HG03432 (cell line): ENCODE results near the gene FGD5.

ENCODE experiments used
- ATAC-seq: cut with Tn5 transposase; IDR thresholded peaks from one replicate; pipeline ENCODE4 v1.9.1; 2021; ENCODE audit warnings: mild to moderate bottlenecking, moderate library complexity; ENCODE audit not compliant: unreplicated experiment

Gene FGD5

DNA sequence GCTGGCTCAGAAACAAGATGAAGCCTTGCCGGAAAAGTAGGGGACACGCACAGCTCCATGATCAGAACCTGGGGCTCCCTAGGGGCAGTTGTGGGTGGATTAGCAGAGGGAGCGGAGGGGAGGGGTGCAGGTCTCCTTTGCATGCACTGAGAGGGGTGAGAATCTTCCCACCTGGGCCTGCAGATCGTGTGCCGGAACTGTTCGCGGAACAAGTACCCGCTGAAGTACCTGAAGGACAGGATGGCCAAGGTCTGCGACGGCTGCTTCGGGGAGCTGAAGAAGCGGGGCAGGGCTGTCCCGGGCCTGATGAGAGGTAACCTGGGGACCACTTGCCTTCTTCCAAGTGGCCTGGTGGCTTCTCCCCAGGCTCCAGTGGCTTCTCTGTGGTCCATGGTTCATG is 104.1 kb downstream of the FGD5 start:
- ATAC-seq = no peak

DNA sequence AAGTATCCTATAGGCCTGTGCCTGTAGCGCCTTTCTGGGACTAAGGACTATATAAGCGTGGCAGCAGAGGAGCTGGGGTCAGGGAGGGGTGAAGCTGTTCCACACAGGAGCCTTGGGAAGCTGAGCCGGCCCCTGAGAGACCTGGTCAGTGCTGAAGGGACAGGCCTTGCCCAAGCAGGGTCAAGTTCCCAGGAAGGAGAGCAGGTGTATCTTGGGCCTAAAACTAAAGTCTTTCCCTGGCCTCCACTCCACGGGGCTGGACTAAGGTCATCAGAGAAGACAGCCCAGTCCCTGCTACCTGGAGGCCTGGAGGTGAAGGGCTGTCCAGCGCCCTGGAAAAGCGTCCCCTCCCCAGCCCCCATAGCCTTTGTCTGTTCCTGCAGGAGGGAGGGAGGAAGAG is 104.7 kb downstream of the FGD5 start:
- no peak for ATAC-seq

DNA sequence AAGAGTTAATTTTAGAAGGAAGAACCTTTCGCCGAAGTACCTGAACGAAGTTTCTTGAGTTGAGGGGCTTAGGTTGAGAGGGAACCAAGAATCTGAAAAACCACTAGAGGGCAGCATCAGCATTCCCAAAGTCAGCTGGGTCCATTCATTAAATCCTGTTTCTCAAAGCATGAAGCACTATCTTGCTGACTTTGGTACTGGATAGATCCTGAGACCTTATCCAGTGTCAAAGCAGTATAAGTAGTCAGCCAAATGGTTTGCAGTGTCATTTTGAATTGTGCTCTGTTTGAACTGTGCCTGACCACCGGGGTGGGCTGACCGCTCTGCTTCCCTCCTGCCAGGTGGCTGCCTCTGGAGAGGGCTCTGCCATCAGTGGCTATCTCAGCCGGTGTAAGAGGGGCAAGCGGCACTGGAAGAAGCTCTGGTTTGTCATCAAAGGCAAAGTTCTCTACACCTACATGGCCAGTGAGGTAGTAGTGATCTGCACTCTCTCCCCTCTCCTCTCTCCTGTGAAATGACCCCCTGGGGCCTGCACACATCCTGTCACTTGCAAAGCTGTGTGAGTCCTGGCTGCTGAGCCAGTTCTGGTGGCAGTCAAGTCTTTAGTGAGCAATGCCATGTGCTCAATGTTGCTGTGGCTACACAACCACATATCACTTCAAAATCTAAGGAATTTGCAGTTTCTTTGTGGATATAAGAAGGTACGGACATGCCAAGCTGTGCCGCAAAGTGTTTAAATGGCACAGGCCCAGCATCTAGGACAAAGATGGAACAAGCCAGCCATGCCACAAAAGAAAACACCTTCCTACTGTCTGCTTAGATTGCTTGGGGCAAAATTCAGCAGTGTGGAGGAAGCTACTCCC is 107.2 kb downstream of the FGD5 start:
- ATAC-seq = no peak

DNA sequence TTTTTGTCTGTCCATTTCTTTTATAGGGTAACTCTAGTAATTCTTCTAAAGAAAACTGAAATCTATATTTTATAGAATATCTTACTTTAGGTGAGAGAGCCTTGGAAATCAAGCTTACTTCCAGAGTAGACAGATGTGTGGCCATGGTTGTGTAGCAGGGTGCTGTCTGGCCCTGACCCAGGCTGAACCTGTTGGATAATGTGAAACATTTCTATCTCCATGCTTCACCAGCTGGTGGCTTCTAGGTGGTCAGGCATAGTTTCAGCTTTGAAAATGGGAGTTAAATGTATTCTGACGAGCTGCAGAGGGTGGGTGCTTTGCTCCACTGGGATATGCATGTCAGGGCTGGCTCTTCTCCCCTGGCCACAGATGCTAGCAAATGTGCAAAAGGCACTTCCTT is 107.8 kb downstream of the FGD5 start:
- ATAC-seq = no peak

DNA sequence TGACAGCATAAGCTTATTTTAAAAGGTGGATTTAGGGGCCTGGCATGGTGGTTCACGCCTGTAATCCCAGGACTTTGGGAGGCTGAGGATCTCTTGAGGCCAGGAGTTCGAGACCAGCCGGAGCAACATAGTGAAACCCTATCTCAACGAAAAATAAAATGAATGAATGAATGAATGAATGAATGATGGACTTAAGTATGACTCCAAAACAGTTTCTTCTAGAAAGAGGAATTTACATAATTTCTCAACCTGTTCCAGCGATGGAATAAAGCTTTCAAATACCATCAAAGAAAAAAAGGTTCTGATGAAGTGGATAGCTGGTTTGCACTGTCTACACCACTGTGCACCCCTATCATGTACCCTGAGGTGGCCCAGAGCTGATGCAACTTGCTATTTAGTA is 108.5 kb downstream of the FGD5 start:
- no peak for ATAC-seq

DNA sequence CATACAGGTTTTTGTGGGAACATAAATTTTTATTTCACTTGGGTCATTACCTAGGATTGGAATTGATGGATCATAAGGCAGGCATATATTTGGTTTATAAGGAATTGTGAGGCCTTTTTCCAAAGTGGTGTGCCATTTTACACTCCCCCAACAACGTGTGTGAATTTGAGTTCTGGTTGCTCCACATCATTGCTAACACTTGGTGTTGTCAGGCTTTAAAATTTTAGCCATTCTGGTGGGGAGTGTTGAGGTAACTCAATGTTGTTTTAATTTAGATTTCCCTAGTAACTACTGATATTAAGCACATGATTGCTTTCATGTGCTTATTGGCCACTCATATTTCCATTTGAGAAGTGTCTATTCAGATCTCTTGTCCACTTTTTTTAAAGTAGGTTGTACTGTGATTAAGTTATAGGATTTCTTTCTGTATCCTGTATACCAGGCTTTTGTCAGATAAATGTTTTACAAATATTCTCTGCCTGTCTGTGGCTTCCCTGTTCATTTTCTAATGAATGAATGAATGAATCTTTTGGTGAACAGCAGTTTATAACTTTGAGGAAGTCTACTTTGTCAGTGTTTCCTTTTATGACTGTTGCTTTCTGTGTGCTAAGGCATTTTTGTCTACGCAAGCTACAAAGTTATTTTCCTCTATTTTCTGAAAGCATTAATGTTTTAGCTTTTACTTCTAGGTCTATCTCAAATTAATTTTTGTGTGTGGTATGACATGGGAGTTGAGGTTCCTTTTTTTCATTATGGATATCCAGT is 110.7 kb downstream of the FGD5 start:
- ATAC-seq = no peak

DNA sequence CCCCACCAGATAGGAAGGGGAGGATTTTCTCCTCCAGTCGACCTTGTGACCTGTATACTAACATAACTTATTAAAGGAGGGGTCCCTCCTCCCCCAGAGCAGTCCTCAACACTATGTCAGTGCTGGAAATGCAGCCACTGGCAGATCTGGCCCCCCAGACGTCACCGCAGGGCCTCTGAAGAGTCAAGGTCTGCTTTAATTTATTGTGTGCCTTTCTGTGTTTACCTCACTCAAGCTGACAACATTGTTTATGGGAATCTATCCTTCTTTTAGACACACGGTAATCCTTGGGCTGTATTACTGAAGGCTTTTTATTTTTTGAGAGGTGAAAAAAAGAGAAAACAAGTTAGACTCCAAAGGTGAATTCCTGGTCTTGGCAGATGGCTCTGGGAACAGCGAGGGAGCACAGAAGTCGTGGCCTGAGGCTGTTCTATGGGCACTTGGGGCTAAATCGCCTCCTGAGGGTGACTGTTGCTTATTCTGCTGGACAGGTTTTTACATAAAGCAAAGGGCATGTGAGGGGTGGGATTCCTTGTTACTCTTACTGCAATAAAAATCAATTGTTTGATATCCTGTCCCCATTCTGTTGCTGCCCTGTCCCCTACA is 115.2 kb downstream of the FGD5 start:
- ATAC-seq = no peak

DNA sequence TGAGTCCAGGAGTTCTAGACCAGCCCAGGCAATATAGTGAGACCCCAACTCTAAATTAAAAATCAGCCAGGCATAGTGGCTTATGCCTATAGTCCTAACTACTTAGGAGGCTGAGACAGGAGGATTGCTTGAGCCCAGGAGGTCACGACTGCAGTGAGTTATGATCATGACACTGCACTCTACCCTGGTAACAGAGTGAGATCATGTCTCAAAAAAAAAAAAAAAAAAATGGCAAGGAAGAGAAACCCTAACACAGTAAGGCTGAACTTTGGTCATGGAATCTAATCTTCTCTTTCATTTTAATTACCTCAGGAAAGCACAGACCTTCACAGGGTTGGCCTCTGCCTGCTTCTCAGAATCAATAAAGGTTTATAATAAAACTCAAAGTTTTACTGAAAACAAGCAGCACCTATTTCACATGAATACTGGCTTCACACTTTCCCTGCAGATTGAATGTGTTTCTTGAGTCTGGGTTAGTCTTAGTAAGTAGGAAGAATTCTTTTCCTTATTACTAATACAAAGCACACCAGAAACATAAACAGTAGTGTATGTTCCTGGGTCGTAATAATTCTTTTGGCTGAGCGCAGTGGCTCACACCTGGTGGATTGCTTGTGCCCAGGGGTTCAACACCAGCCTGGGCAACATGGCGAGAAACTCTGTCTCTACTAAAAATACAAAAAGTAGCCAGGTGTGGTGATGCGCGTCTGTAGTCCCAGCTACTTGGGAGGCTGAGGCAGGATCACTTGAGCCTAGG is 117.0 kb downstream of the FGD5 start:
- no peak for ATAC-seq

DNA sequence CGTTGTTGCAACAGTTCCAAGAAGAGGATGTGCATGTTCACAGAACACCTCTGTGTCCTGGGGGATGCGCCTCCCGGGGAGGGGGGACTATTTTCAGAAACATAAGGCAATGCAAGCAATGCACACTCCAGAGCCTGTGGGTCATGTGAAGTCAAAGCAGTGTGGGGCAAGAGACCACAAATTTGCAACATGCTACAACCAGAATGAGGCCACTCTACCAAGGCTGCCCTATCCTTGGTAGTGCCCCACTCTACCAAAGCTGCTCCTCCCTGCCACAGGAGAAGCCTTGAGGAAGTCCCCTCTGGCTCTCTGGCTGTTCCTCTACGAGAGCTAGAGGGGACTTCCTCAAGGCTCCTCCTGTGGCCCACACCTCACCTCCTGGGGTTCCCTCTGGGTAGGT is 120.2 kb downstream of the FGD5 start:
- ATAC-seq = no peak

DNA sequence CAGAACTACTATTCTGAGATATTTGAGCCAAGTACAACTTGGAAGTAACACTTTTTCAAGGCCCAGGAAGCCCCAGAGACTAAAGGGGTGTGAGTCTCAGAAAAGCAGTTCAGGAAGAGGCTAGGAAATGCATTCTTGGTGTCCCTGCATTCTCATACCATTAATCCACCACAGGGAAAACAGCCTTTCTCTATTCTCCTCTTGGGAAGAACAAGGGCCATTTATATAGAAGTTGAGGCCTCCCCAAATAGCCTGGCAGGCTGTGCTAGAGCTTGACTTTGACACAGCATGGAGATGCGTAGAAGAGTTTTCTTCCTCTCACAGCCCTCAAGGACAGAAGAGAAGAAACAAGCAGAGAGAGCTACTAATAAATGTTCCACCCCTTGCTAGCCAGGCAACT is 123.1 kb downstream of the FGD5 start:
- no peak for ATAC-seq

DNA sequence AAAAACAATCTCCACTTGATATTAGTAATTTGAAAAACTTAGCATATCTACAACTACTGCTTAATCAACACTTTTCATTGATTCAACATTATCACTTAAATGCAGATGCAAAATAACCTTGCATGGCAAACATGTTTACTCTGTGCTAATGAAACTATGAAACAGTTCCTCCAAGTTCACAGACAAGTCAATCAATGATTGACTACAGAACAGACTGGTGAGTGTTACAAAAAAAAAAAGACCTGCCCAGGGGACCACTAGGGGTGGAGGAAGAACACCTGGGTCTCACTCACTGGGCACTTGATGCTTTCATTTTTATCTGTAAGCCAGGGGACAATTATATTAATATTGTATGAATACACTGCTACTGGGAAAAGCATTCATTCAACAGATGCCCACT is 124.3 kb downstream of the FGD5 start:
- no peak for ATAC-seq

DNA sequence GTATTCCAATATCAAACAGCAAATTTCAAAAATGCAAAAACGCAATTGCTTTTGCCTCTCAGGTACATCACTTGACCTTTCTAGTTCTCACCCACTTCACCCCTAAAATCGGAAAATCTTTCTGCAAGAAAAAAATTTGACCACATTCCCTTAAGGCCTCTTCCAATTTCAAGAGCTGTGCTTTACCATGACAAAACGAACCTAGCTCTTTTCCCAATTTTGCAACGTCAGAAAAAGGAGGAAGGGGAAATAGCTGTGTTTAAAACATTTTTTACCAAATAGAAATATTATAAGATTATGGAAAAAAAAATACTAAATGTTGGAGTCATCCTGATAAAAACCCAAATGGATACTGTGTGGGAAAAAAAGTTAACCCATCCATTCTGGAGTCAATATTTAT is 127.5 kb downstream of the FGD5 start:
- ATAC-seq = no peak

DNA sequence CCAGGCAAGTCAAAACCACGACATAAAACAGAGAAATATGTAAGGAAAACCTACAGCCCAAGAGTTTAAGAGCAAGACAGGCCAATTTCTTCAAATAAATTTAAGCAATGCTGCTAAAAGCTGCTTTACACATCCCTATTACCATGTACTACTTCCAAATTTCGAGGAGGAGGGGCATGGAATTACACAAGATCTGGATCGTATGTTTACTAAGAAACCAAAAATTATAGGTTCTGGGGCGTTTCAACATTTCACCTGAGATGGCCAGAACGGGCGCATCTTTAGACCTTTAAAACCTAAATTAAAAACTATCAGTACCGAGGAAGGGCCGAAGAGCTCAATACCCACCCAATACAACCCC is 128.0 kb downstream of the FGD5 start:
- ATAC-seq = no peak

DNA sequence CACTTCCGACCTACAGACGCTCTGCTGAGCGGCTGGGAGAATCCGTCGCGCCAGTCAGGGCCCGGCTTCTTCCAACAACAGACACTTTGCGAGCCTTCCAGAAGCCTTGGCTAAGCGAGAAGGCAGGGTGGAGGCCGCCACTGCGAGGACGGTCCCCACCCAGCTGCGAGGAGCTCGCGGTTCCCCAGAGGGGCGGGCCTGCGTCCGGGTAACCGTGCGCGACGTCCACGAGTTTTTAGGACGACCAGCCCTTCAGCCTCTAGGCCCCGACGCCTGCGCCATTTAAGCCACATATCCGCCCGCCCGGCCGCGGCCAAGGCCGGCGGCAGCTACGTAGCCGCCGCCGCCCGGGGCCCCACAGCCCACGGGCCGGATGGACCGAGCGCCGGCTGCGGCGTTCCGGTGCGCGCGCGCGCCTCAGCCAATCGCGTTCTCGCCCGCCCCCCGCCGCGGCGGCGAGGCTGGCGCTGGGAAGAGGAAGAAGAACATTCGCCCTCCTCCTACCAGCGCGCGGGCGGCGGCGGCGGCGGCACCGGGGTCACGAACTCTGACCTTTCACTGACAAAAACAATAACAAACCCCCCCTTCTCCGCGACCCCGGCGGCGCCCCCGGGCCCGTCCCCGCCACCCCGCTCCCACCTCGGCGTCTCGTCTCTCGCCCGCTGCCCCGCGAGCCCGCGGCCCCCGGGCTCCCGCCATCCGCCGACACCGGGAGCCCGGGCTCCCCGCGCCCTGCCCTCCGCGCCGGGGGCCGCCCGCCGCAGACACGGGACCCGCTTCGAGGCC is 128.5 kb downstream of the FGD5 start, which contains the start of gene NR2C2:
NR2C2 (plus strand) TSS at position 484 of the 786 bp plus-strand sequence. CDS start 56,332 bp downstream, outside the sequence.
- peak; percentile 65 for ATAC-seq

DNA sequence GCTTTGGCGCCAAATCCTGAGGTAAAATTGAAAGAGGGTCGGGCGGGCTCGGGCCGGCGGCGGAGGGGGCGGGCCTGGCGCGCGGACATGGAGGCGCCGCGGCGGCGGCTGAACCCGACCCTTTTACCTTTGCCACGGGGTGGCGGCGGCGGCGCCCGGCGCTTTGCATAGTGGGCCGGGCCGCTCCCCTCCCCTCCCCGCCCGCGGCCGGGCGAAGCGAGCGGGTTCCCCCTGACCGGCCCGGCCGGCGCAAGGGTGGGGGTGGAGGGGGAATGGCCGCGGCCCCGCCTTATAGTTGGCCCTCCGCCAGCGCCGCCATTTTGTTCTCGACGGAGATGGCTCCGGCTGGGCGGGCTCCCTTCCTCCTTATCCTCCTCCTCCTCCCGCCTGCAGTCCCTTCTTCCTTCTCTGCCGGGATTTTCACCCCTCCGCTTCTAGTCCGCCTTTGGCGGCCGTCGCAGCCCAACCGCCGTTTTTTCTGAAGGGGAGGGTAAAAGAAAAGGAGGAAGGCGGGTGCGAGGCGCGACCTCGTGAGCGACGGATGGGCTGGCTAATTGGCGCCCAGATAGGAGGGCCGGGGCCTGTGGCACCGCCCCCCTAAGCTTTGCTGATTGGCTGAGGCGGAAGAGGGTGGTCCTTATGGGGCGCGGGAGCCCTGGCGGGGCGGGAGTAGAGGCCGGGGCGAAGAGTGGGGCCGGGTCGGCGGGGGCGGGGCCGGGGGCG is 129.3 kb downstream of the FGD5 start:
- ATAC-seq = peak; percentile 87

DNA sequence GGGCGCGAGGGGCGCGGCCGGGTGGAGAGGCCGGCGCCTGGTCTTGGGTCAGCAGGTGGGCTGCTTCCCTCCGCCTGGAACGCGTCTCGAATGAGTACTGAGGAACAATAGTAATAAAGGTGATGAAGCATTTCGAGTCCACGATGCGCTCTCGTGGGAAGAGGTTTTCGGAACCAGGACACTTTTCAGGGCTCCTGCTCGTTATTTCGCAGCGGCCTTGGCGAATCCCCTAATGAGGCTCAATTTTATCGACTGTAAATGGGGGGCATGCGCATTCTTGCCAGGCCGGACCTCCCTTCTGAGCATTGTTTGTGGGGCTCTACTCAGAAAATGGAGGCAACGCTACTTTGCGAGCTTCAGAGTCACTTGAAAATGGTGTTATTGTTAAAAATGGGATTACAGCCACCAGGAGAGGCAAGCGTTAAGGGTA is 129.9 kb downstream of the FGD5 start:
- ATAC-seq = no peak

DNA sequence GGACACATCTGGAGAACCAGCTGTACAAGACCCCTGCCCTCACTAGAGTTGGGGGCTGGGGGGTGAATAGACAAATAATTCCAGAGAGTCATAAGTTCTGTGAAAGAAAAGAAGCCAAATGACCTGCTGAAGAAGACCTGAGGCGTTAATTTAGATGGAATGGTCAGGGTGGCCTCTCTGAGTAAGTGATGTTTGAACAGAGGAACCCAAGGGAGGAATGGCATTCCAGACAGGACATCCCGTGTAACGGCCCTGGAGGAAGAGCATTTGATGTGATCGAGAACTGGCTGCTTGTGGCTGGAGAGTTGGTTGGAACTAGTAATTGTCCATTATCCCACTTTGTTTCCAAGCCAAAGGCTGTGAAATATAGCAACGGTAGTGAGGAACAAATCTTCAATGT is 130.4 kb downstream of the FGD5 start:
- ATAC-seq = no peak

DNA sequence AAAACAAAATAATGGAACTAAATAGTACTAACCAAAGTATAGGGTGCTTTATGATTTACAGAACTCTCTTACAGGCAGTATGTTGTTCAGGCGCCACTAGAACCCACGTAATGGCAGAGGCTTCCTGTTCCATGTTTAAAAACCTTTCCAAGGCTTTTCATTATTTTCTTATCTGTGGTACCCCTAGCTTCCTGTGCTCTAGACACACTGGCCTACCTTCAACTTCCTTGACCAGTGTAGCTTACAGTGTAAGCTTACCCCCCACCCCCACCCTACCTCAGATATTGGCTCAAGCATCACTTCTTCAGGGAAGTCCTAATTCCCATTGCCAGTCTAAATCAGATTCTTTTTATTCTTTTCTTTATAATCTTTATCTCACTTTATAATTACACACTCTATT is 131.5 kb downstream of the FGD5 start:
- ATAC-seq = no peak

DNA sequence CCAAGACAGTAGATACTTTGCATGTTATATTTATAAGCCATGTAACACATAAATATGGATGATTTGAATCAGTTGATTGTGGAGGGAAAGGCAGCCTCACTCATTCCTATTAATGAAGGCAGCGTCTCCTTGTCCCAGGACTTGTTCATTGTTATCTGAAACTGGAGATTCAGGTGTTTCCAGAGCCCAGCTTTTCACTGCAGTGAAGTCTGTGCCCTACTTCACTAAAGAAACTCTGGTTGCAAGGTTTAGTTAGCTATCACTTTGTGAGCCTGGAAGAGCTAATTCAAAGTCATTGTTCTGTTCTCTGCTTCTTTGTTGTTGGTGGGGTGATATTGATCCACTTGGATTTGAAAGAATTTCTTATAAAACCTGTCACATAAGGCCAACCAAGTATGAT is 138.4 kb downstream of the FGD5 start:
- no peak for ATAC-seq

DNA sequence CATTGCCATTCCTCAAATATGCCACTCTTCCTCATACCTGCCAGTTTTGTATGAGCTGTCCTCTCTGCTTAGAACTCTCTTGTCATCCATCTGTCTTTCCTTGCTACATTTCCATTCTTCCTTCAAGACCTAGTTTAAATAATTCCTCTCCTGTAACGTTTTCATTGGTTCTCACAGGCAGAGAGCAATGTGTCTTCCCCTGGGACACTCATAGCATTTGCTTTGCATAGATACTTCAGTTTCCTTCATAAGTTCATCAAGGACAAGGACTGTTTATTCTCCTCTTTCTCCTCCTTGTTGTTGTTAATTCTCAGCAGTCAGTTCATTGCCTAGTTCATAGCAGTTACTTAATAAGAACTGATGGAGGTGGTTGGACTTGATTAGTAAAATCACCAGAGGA is 139.2 kb downstream of the FGD5 start:
- ATAC-seq = no peak
